CD4-positive, alpha-beta T cell treated with Interleukin-4 for 1 hour (primary cell): ENCODE results near the gene DIDO1.
"Not testable (repeated sequence)": the region's sequence is repeated elsewhere in the genome, so short reads cannot be mapped to it uniquely, and the experiment has no call there.

Experiments
- DNase-seq, 2 donors: peaks; one replicate each; pipeline ENCODE4 v3.0.0-alpha.2; 2020 to 2022

Gene DIDO1

GRCh38 chr20:62925420-62926228 is 681 bp downstream of the DIDO1 start:
- peak; percentile 46 to 63 for DNase-seq

- no peak for DNase-seq
These were observed 1.3 kb downstream of the DIDO1 start for GRCh38 chr20:62925076-62925419.

GRCh38 chr20:62924442-62925075 is 1.7 kb downstream of the DIDO1 start:
- peak; percentile 49 to 51 for DNase-seq

- no peak for DNase-seq
These were observed 2.5 kb downstream of the DIDO1 start for GRCh38 chr20:62923669-62924441.

- DNase-seq: not testable (repeated sequence)
These were observed 3.1 kb downstream of the DIDO1 start for GRCh38 chr20:62923059-62923668.

- peak; percentile 46 to 70 for DNase-seq
These were observed 3.8 kb downstream of the DIDO1 start for GRCh38 chr20:62922451-62922921.

GRCh38 chr20:62921119-62921687 is 5.1 kb downstream of the DIDO1 start:
- DNase-seq: peak; percentile 65 to 77

- no peak for DNase-seq
These were observed 6.2 kb downstream of the DIDO1 start for GRCh38 chr20:62920039-62920645.

- peak; percentile 38 to 60 for DNase-seq
These were observed 7.5 kb downstream of the DIDO1 start for GRCh38 chr20:62918831-62919230.

- no peak for DNase-seq
These were observed 8.2 kb downstream of the DIDO1 start for GRCh38 chr20:62918147-62918546.

GRCh38 chr20:62917720-62918119 is 8.6 kb downstream of the DIDO1 start:
- DNase-seq: no peak

- DNase-seq: no peak
These were observed 9.4 kb downstream of the DIDO1 start for GRCh38 chr20:62916703-62917476.

GRCh38 chr20:62914970-62915457 is 11.3 kb downstream of the DIDO1 start:
- DNase-seq: peak in 1 of 2 donors; percentile 32

GRCh38 chr20:62914436-62914835 is 11.9 kb downstream of the DIDO1 start:
- DNase-seq: no peak

GRCh38 chr20:62913043-62913630 is 13.2 kb downstream of the DIDO1 start:
- DNase-seq: no peak

- no peak for DNase-seq
These were observed 14.5 kb downstream of the DIDO1 start for GRCh38 chr20:62911701-62912280.

GRCh38 chr20:62910777-62911497 is 15.4 kb downstream of the DIDO1 start:
- no peak for DNase-seq

GRCh38 chr20:62910217-62910766 is 16.0 kb downstream of the DIDO1 start:
- no peak for DNase-seq
